HCT116 (cell line): Measurements from ENCODE around the gene AQP9. TPM values are rescaled to one million over a fixed set of nuclear protein-coding genes. Genes with fewer than 3 reads are reported as not detected.

Experiments used
- ATAC-seq: fragments of 200-7000 bp; cut with Tn5 transposase; 2 replicates; pipeline ENCODE4 v1.9.1; 2020; ENCODE audit warnings: mild to moderate bottlenecking, moderate library complexity
- BruUV-seq: library from RNA; stranded (reverse); fragments of 400-500 nt; replicated peaks from 2 replicates; lab custom pipeline; 2021; lab: Mats Ljungman, UMichigan
- CTCF ChIA-PET: fragments of 300-600 bp; sonication (Branson Sonifier 250); formaldehyde crosslinking; loops from one replicate; lab custom pipeline; 2021; ENCODE audit warnings: antibody characterized with exemption; lab: Charles Lee
- POLR2A ChIA-PET: fragments of 300-600, 350-600 bp; sonication (Branson Sonifier 250); formaldehyde crosslinking; loops from one replicate; lab custom pipeline; 2021; ENCODE audit warnings: antibody characterized with exemption; lab: Charles Lee
- RAD21 ChIA-PET, 2 experiments: fragments of 300-600 bp; sonication (Branson Sonifier 250); formaldehyde crosslinking; loops; one replicate each; lab custom pipeline; 2023; ENCODE audit warnings: low total read pairs in 2 of 2; ENCODE audit not compliant: uncharacterized antibody in 2 of 2, unreplicated experiment in 2 of 2, low non-redundant PET in 1 of 2; lab: Charles Lee
- DNase-seq: peaks from one replicate; pipeline ENCODE4 v3.0.0-alpha.2; 2010; ENCODE audit warnings: low read depth, low spot score
- H2AFZ ChIP-seq: fragments of 200-600 bp; shearing (Covaris generic), sonication (generic); 2 replicates; pipeline ENCODE4 v1.6.1; 2017; ENCODE audit warnings: low read depth, mixed run types, mixed read lengths, antibody characterized with exemption, low read length; ENCODE audit not compliant: poor library complexity, severe bottlenecking
- H3K27ac ChIP-seq: 2 replicates; pipeline ENCODE4 v1.5.1; 2012; ENCODE audit warnings: low read depth, low read length
- H3K27me3 ChIP-seq: fragments of 200-600 bp; sonication (generic); 2 replicates; pipeline ENCODE4 v1.6.1; 2016; ENCODE audit warnings: mixed run types, low read length, mixed read lengths; ENCODE audit not compliant: insufficient read depth
- H3K36me3 ChIP-seq, 2 experiments: fragments of 200-500 bp in 1 of 2; fragments of 200-600 bp in 1 of 2; sonication (Bioruptor generic) in 1 of 2; sonication (generic) in 1 of 2; 2 replicates each; pipeline versions ENCODE4 v1.5.1 to v1.6.1; 2014 to 2016; ENCODE audit warnings: low read length in 2 of 2, inconsistent platforms in 1 of 2, mixed read lengths in 1 of 2, mixed run types in 1 of 2; ENCODE audit not compliant: insufficient read depth in 2 of 2, control insufficient read depth in 1 of 2
- H3K4me1 ChIP-seq, 2 experiments: fragments of 200-600 bp in 1 of 2; sonication (generic) in 1 of 2; 2 replicates each; pipeline versions ENCODE4 v1.5.1 to v1.6.1; 2012 to 2017; ENCODE audit warnings: low read length in 2 of 2, inconsistent platforms in 1 of 2, mild to moderate bottlenecking in 1 of 2, mixed read lengths in 1 of 2, mixed run types in 1 of 2, moderate library complexity in 1 of 2; ENCODE audit not compliant: insufficient read depth in 2 of 2, control insufficient read depth in 1 of 2
- H3K4me2 ChIP-seq: fragments of 200-600 bp; sonication (generic); 2 replicates; pipeline ENCODE4 v1.6.1; 2017; ENCODE audit warnings: mixed run types, low read length, mixed read lengths
- H3K4me3 ChIP-seq, 2 experiments: fragments of 200-600 bp in 1 of 2; sonication (generic) in 1 of 2; replicated peaks in 1 of 2; 2 replicates each; pipeline ENCODE4 v1.5.1; 2011 to 2016; ENCODE audit warnings: low read length in 2 of 2, control low read depth in 1 of 2, low read depth in 1 of 2, mild to moderate bottlenecking in 1 of 2, mixed read lengths in 1 of 2, mixed run types in 1 of 2
- H3K79me2 ChIP-seq: fragments of 200-600 bp; sonication (generic); 2 replicates; pipeline ENCODE4 v1.6.1; 2017; ENCODE audit warnings: mild to moderate bottlenecking, mixed run types, low read length, moderate library complexity, mixed read lengths; ENCODE audit not compliant: insufficient read depth
- H3K9ac ChIP-seq: fragments of 200-600 bp; sonication (generic); 2 replicates; pipeline ENCODE4 v1.6.1; 2016; ENCODE audit warnings: low read length, mixed read lengths
- H3K9me2 ChIP-seq: fragments of 200-600 bp; sonication (generic), shearing (Covaris generic); 2 replicates; pipeline ENCODE4 v1.6.1; 2017; ENCODE audit warnings: mixed run types, mild to moderate bottlenecking, moderate library complexity; ENCODE audit not compliant: insufficient read depth
- H3K9me3 ChIP-seq, 2 experiments: fragments of 200-500 bp in 1 of 2; fragments of 200-600 bp in 1 of 2; sonication (Bioruptor generic) in 1 of 2; sonication (generic) in 1 of 2; 2 replicates each; pipeline ENCODE4 v1.6.1; 2014 to 2017; ENCODE audit warnings: low read length in 2 of 2, mixed read lengths in 2 of 2, inconsistent platforms in 1 of 2, low read depth in 1 of 2, mild to moderate bottlenecking in 1 of 2, mixed run types in 1 of 2, moderate library complexity in 1 of 2; ENCODE audit not compliant: control insufficient read depth in 1 of 2, insufficient read depth in 1 of 2
- H4K20me1 ChIP-seq: fragments of 200-600 bp; sonication (generic), shearing (Covaris generic); 2 replicates; pipeline ENCODE4 v1.6.1; 2017; ENCODE audit warnings: mixed run types, mild to moderate bottlenecking, moderate library complexity; ENCODE audit not compliant: insufficient read depth
- CTCF ChIP-seq, 3 experiments: fragments of 200-600 bp in 1 of 3; sonication (generic) in 1 of 3; IDR thresholded peaks in 2 of 3; conservative IDR thresholded peaks in 1 of 3; 2 replicates each; pipeline ENCODE4 v1.5.1; 2012 to 2017; ENCODE audit warnings: low read depth in 2 of 3, low read length in 2 of 3, antibody characterized with exemption in 1 of 3, borderline replicate concordance in 1 of 3, control low read depth in 1 of 3, mild to moderate bottlenecking in 1 of 3, mixed read lengths in 1 of 3, mixed run types in 1 of 3, moderate library complexity in 1 of 3; ENCODE audit not compliant: insufficient read depth in 1 of 3
- EZH2phosphoT487 ChIP-seq: fragments of 200-600 bp; IDR thresholded peaks from 2 replicates; pipeline ENCODE4 v1.6.1; 2018; ENCODE audit warnings: antibody characterized with exemption, borderline replicate concordance
- RAD21 ChIP-seq: IDR thresholded peaks from 2 replicates; pipeline ENCODE4 v1.6.1; 2012; ENCODE audit warnings: low read depth, mild to moderate bottlenecking
- SRF ChIP-seq: IDR thresholded peaks from 2 replicates; pipeline ENCODE4 v1.6.1; 2012; ENCODE audit warnings: low read depth
- intact Hi-C: fragments of 100-400 bp; cut with micrococcal nuclease; formaldehyde crosslinking; loops from 2 replicates; pipeline ENCODE4 v1.10.0; 2022
- total RNA-seq: library from RNA; stranded (reverse); gene quantifications from one replicate; pipeline ENCODE4 v1.2.1, GENCODE V29; 2021; ENCODE audit not compliant: unreplicated experiment

Gene AQP9
- total RNA-seq, 1 experiment from 2014 or later = 0.12 TPM

DNA sequence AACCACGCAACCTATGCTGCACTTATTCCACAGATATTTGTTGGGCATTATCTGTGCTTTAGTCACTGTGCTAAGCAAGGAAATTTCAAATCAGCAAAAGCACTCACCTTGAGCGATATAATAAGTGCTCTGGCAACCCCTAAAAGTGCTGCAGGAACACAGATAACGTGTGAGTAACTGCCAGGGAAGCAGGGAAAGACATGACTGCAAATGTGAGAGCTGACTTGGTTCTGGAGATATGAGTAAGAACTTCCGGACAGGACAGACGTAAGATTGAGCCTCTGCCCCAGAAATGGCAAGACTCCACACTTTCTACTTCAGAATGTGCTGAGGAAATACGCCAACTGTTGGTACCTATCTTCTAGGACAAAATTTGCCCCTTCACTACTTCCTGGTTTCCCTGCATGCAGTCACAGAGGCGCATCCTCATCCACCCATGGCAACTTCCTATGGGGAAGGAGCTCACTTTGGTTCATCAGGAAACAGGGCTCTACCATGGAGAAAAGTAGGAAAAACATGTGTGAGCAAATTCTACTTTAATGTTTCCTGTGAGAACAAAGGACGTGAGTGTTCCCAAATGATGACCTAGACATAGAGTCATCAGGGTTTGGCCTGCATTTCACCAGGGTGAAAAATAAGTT lies 41.7 kb downstream of the AQP9 start:
- Histone ChIP-seq H4K20me1 (no peaks in the 10 kb centered on the region), H3K9me2 (no peaks in the 10 kb centered on the region), H3K36me3 (no peaks in the 10 kb centered on the region), H3K4me1 (no peaks in the 10 kb centered on the region), H3K9ac (no peak overlapping the region), H3K27ac (no peak overlapping the region), H3K4me2 (no peak overlapping the region), H2AFZ (no peak overlapping the region), H3K4me3 (no peak overlapping the region), H3K27me3 (no peaks in the 10 kb centered on the region), H3K9me3 (no peaks in the 10 kb centered on the region), H3K79me2 (no peaks in the 10 kb centered on the region)
- CTCF ChIA-PET = interaction anchor here (1.5 kb wide), 1 partner anchor 103 kb away, joined by 4 read pairs; no protein-coding TSS in a partner anchor
- ATAC-seq (no peak), DNase-seq (no peak)
- no peak for TF ChIP-seq SRF
- BruUV-seq = no TSS peak
- intact Hi-C loops = loop anchor here (5.0 to 10.0 kb wide), 3 partner anchors 433 to 835 kb away; no protein-coding TSS in a partner anchor
- POLR2A ChIA-PET = no interaction called here
- RAD21 ChIA-PET = no interaction called here

- peak; percentile 48 for DNase-seq
- intact Hi-C loops = loop anchor here (1.0 to 10.0 kb wide), 9 partner anchors 67 to 838 kb away; no protein-coding TSS in a partner anchor
- no peak overlapping the region for H3K4me3 ChIP-seq
- ATAC-seq = peak; percentile 100
- no peak overlapping the region for H3K27ac ChIP-seq
- H3K36me3 ChIP-seq = no peaks in the 10 kb centered on the region
- no peaks in the 10 kb centered on the region for H3K9me3 ChIP-seq
- H3K9ac ChIP-seq = no peak overlapping the region
- peaks cover 5% of the 10 kb centered on the region; the same call in 1 of the 2 replicates for H3K27me3 ChIP-seq
- ChIA-PET POLR2A (no interaction called here), RAD21 (interaction anchor here (1.1 to 2.1 kb wide), 3 partner anchors 105 to 432 kb away, joined by 3 to 7 read pairs (median 5); no protein-coding TSS in a partner anchor), CTCF (interaction anchor here (0.6 to 3.6 kb wide), 11 partner anchors 9 to 622 kb away, joined by 3 to 24 read pairs (median 3); no protein-coding TSS in a partner anchor)
- no peak overlapping the region for H3K4me2 ChIP-seq
- peak overlapping the region; percentile 91 for H2AFZ ChIP-seq
- no peaks in the 10 kb centered on the region for H3K4me1 ChIP-seq
- BruUV-seq = no TSS peak
- H3K79me2 ChIP-seq = no peaks in the 10 kb centered on the region
- peak; percentile 93 for TF ChIP-seq RAD21
- peak; percentile 79 to 88 (median 87) for TF ChIP-seq CTCF (IDR thresholded peaks at IDR 0.05 in 2 of 3, conservative IDR thresholded peaks at IDR 0.05 in 1 of 3; ENCODE audit: borderline replicate concordance in 1 of 3, insufficient read depth in 1 of 3, low read depth in 2 of 3, low read length in 2 of 3)
- TF ChIP-seq EZH2phosphoT487 = no peak
- no peaks in the 10 kb centered on the region for H4K20me1 ChIP-seq
- no peaks in the 10 kb centered on the region for H3K9me2 ChIP-seq
Observed at GRCh38 chr15:58182460-58183163, 44.4 kb downstream of the AQP9 start.
